HG02571 (cell line): Measurements from ENCODE around the gene ZNF775.
A peak's percentile ranks its signal among the peaks of the same experiment; 100 is the strongest.

Experiments used
- ATAC-seq: cut with Tn5 transposase; IDR thresholded peaks from one replicate; pipeline ENCODE4 v1.9.1; 2021; ENCODE audit warnings: mild to moderate bottlenecking, moderate library complexity; ENCODE audit not compliant: unreplicated experiment

ZNF775 gene

DNA sequence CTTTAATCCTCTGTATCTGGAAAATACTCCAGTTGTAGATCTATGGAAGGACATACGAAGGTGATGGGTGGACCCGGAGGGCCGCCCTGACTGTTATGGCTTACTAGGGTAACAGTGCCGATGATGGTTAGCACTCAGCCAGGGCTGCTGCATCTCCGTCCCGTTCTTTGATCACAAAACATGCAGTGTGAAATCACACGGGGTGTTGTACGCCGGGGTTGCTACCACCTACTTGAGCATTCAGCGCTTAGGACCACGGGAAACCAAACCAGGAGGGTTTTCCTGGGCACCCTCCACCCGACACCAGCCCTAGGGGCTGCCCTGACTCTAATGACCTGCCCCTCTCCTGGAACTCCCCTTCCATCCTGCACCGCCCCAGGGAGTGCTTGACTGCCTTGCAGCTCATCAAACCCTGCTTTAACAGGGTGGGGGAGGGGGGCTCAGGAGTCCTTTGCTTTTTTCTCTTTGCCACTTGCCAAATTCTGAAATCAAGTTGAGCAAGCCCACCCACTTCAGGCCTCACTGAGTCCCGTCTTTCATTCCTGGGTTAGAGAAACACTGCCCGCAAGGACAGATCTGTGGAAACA, 20.4 kb downstream of the ZNF775 start:
- no peak for ATAC-seq

GRCh38 chr7:150400008-150400787, 21.1 kb downstream of the ZNF775 start:
- no peak for ATAC-seq

DNA sequence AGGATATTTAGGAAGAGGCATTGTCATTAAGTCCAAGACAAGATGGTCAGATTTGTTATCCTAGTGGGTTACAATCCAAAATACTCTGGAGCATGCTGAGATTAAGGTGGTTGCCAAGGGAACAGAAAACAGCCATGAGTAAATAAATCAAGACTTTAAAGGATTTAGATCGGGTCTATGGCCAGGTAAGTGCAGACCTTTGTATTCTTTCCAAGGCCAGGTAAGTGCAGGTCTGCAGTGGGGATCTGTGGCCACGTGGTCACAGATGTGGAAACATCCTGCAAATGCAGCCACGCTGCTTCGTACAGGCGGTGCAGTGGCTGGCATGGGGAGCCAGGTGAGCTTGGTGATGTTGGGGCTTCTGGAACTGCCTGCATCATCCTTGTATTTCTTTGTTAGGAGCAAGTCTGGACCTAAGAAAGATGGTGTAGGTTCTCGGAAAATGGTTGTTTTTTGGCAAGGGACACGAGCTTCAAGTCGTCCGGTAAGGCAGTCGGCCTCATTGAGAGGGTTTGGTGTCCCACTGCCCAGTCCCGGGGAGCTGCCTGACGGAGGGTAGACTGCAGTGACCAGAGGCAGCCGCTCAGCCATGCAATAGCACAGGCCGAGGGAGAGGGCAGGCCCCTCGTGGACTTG, 21.8 kb downstream of the ZNF775 start:
- no peak for ATAC-seq

GRCh38 chr7:150401424-150401790, 22.3 kb downstream of the ZNF775 start:
- ATAC-seq, result no peak

DNA sequence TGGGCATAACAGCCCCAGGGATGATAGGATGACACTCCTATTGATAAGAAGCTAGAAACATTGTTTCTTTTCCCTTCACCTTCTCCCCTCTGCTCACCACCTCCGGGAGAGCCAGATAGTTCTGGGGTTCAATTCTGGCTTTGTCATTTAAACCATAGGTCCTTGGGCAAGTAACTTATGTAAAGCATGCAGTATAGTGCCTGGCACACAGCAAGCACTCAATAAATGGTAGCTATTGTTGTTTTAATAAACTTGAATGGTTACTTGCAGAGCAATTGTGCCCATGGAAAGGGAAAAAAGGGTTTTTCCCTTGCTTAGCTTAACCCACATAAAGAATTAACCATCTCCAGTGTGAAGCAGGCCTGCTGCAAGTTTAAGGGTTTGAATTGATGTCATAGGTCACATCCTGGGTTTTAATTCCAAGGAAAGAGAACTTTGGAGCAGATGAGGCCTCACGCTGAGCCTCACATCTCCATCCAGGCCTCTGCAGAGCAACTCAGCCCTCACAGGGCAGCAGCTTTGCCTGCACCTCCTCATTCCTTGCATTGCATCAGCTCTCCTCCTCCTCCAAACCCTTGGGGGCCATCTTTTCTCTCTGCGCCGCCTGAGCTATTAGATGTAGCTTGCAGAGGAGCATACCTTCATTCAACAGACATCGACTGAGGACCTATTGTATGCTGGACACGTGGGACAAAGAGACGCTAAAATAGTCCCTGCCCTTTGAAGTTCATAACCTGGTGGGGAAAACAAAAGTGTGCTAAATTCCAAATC, 22.9 kb downstream of the ZNF775 start:
- no peak for ATAC-seq

- ATAC-seq, result no peak
Measured at GRCh38 chr7:150402671-150403321, 23.7 kb downstream of the ZNF775 start.

DNA sequence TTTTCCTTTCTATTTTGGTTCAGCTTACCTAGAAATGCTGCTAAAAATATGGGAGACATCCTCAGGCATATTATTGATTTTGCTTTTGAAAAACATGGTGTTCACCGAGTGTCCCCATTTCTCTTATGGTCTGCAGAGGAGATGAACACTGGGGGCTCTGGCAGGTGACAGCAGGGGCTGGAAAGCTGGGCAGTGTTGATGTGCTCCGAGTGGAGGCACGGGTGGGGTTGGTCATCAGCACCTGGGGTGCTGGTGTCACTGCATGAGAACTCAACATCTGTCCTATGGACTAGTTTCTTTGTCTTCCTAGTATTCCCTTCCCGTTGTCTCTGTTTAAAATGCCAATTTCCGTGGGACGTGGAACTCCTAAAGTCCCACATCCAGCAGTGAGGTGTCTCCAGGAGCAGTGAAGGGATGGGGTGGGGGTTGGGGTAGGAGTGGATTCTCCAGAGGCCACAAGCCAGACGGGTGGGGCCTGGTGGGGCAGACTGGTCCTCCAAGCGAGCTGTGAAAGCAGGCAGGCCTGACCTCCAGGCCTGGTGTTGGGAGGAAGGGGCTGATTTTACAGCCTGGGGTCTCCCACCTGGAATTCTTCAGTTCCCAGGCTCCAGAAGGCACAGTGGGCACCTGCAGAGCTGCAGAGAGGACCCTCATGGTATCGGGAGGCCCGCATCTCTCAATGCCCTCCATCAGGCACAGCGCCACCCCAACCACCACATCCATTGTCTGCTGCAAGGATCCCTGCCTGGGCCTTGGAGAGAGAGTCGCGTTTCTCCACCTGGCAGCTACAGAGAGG, 24.4 kb downstream of the ZNF775 start:
- ATAC-seq, result no peak

DNA sequence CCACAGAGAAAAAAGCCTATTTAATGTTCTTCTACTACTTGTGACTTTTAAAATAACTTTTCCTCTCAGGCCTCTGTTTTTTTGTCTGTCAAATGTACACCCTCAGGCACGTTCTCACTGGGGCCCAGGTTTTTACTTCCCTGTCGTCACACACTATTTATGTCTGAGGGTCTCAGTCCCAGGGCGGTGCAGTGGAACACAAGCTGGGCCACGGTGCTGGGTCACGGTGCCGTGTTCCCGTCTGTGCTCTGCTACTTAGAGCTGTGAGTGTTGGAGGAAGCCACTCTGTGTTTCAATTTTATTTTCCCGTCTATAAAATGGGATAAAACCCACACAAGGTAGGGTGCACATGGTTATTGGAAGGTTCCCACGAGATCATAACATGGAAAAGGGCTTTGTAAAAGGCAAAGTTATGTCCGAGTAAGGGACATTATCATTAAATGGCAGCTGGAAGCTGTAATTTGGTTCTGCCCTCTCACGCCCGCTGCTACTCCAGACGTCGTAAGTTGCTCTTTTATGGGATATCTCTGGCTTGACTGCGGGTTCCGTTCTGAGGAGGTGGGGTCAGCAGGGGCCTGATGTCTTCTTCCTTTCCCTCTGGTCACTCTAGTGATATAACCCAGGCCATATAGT, 25.2 kb downstream of the ZNF775 start:
- no peak for ATAC-seq

DNA sequence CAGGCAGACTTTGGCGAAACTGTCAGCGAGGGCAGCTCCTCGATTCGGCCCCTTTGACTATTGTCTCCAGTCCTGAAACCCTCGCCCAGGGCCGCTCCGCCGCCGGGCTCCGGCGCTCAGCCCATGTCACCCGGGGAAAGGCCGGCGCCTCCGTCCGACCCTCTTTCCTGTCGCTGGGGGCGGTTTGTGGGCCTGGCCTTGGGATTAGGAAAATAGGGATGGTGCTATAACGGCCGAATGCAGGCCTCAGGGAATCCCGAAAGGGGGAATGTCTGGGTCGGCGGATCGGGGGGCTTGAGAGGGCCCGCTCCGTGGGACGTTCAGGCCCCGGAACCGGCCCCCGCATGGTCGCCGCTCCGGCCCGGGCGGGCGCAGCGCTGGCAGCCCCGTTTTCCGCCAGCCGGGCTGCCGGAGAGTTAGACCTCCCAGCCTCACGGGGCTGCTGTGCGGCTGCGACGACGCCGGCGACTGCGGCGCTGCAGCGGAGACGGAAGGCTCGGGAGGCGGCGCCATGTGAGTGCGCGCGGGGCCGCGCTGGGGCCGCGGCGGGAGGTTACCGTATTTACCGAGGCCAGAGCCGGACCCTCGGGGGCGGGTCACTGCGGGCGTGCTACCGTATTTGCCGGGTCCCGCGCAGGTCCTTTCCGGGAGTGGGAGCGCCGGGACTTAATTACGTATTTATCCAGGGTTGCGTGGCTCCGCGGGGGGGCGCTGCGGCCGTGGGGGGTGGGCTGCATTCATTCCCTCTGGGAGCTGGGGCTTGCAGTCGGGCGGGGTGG, 25.9 kb downstream of the ZNF775 start:
- peak; percentile 53 for ATAC-seq

DNA sequence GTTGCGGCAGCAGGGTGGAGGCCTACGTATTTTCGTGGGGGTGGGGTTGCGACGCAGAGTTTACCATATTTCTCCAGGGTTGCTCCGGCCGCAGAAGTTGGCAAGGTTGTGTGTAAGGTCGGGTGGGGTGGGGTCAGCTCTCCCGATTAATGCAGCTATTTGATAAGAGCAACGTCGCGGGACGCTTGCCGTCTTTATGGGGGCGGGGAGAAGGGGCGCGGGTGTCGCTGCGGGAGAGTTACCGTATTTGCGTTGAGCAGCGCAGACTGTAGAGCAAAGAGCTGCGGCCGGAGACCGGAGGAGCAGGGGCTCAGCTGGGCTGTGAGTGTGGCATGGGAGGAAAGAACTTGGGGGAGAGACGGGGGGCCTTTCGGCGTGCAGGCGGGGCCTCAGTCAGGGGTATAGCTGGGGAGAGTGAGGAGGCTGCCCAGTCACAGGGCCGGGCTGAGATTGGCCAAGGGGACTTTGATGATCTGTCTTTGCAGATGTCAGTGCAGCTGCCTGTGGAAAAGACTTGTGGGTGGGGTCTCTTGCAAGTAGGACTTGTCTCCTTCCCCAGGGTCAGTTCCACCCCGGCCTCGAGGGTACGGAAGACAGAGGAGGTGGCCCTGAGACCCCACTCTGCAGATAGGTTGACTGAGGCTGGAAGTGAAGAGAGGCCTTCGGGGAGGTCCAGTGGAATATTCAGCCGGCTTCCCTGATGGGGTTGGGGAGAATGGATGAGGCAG, 26.6 kb downstream of the ZNF775 start:
- no peak for ATAC-seq

- no peak for ATAC-seq
Measured at GRCh38 chr7:150406312-150406566, 27.1 kb downstream of the ZNF775 start.

GRCh38 chr7:150406567-150407421, 27.7 kb downstream of the ZNF775 start:
- ATAC-seq, result peak; percentile 53

- no peak for ATAC-seq
Measured at GRCh38 chr7:150407588-150408392, 28.7 kb downstream of the ZNF775 start.

GRCh38 chr7:150408393-150409299, 29.5 kb downstream of the ZNF775 start:
- ATAC-seq, result no peak

- no peak for ATAC-seq
Measured at GRCh38 chr7:150409300-150410030, 30.3 kb downstream of the ZNF775 start.
